DOHH2 (cell line): ENCODE data around the gene GRID2.

Experiments
- EZH2phosphoT487 ChIP-seq: fragments of 200-600 bp; sonication (generic); IDR thresholded peaks from 2 replicates; pipeline ENCODE4 v1.6.1; 2017; ENCODE audit warnings: borderline replicate concordance, mild to moderate bottlenecking, antibody characterized with exemption, low read length, moderate library complexity, mixed read lengths
- TF ChIP-seq, protein P1 (sequence below): fragments of 200-600 bp; sonication (generic); IDR thresholded peaks from one replicate; pipeline ENCODE4 v1.5.1; 2014; ENCODE audit warnings: antibody characterized with exemption, mild to moderate bottlenecking, low read depth, low read length; ENCODE audit not compliant: poor library complexity, severe bottlenecking

DNA sequence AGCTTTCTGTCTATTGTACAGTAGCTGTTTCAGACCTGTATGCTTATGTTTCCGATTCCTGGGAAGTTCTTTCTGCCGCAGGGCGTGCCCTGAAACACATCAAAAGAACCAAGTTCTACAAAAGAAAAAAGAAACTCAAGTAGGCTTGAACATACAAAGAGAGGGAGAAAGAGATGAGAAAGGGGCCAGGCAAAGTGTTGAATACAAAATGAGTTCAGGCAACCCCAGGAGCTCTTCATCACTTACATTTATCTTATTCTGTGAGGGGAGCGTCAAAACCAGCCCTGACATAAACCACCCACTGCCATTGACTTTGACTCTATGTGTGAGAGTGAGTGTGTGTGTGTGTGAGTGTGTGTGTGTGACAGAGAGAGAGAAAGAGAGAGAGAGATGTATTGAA is 1498.3 kb downstream of the GRID2 start:
- TF ChIP-seq, protein P1, sequence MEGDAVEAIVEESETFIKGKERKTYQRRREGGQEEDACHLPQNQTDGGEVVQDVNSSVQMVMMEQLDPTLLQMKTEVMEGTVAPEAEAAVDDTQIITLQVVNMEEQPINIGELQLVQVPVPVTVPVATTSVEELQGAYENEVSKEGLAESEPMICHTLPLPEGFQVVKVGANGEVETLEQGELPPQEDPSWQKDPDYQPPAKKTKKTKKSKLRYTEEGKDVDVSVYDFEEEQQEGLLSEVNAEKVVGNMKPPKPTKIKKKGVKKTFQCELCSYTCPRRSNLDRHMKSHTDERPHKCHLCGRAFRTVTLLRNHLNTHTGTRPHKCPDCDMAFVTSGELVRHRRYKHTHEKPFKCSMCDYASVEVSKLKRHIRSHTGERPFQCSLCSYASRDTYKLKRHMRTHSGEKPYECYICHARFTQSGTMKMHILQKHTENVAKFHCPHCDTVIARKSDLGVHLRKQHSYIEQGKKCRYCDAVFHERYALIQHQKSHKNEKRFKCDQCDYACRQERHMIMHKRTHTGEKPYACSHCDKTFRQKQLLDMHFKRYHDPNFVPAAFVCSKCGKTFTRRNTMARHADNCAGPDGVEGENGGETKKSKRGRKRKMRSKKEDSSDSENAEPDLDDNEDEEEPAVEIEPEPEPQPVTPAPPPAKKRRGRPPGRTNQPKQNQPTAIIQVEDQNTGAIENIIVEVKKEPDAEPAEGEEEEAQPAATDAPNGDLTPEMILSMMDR: no peak
- no peak for TF ChIP-seq EZH2phosphoT487
